T-cell (primary cell): ENCODE measurements around the gene GINS2. TPM values are rescaled to one million over a fixed set of nuclear protein-coding genes. Genes with fewer than 3 reads are reported as not detected.

Experiments
- ATAC-seq, 4 experiments: fragments of 200-7000 bp in 3 of 4; fragments of 150-1000 bp in 1 of 4; cut with Tn5 transposase; replicated peaks in 1 of 4; 1 replicate in 3 of 4; 2 replicates in 1 of 4; pipeline ENCODE4 v1.10.0; 2021; ENCODE audit warnings: moderate library complexity in 3 of 4, mild to moderate bottlenecking in 2 of 4, moderate number of reproducible peaks in 1 of 4
- CTCF ChIA-PET, 2 donors: fragments of 300-600 bp; sonication (Branson Sonifier 250); formaldehyde crosslinking; loops; one replicate each; lab custom pipeline; 2022; ENCODE audit warnings: antibody characterized with exemption in 2 of 2; lab: Charles Lee
- POLR2A ChIA-PET, 2 donors: fragments of 300-600 bp; sonication (Branson Sonifier 250); formaldehyde crosslinking; loops; one replicate each; lab custom pipeline; 2022; ENCODE audit warnings: antibody characterized with exemption in 2 of 2; lab: Charles Lee
- DNase-seq, 35 experiments: peaks; one replicate each; pipeline versions ENCODE4 v3.0.0 to v3.0.0-alpha.2; 2013 to 2023
- H3K27ac ChIP-seq: one replicate; pipeline ENCODE4 v1.5.1; 2013; ENCODE audit warnings: low read length
- H3K27me3 ChIP-seq, 2 experiments: replicated peaks in 1 of 2; 1 replicate in 1 of 2; 2 replicates in 1 of 2; pipeline versions ENCODE4 v1.6.1 to v1.7.0; 2013; ENCODE audit warnings: low read length in 1 of 2, mixed read lengths in 1 of 2; ENCODE audit not compliant: control insufficient read depth in 2 of 2, insufficient read depth in 2 of 2; ENCODE audit errors: extremely low read depth in 1 of 2
- H3K36me3 ChIP-seq, 2 donors: 1 replicate in 1 of 2; 2 replicates in 1 of 2; pipeline versions ENCODE4 v1.6.1 to v1.7.0; 2013; ENCODE audit warnings: low read length in 1 of 2; ENCODE audit not compliant: control insufficient read depth in 2 of 2, insufficient read depth in 1 of 2; ENCODE audit errors: extremely low read depth in 1 of 2
- H3K4me1 ChIP-seq, 2 experiments: 1 replicate in 1 of 2; 2 replicates in 1 of 2; pipeline versions ENCODE4 v1.6.1 to v1.7.0; 2013; ENCODE audit warnings: low read length in 2 of 2, mixed read lengths in 1 of 2; ENCODE audit not compliant: insufficient read depth in 2 of 2, control insufficient read depth in 1 of 2; ENCODE audit errors: extremely low read depth in 1 of 2
- H3K4me3 ChIP-seq, 2 donors: 1 replicate in 1 of 2; 2 replicates in 1 of 2; pipeline versions ENCODE4 v1.5.1 to v1.7.0; 2013; ENCODE audit warnings: mild to moderate bottlenecking in 2 of 2, low read length in 1 of 2, moderate library complexity in 1 of 2; ENCODE audit not compliant: control insufficient read depth in 1 of 2; ENCODE audit errors: extremely low read depth in 1 of 2
- H3K9me3 ChIP-seq: 2 replicates; pipeline ENCODE4 v1.7.0; 2013
- H3K27ac Mint-ChIP-seq, 2 donors: one replicate each; pipeline ENCODE4 v1.8.0; 2020 to 2021; ENCODE audit warnings: mild to moderate bottlenecking in 2 of 2, mixed read lengths in 2 of 2
- H3K27me3 Mint-ChIP-seq, 2 donors: one replicate each; pipeline ENCODE4 v1.8.0; 2021 to 2022; ENCODE audit warnings: mixed read lengths in 2 of 2
- H3K36me3 Mint-ChIP-seq: one replicate; pipeline ENCODE4 v1.8.0; 2021; ENCODE audit warnings: mixed read lengths
- H3K4me1 Mint-ChIP-seq, 3 donors: one replicate each; pipeline ENCODE4 v1.8.0; 2020 to 2022; ENCODE audit warnings: mixed read lengths in 3 of 3, mild to moderate bottlenecking in 1 of 3
- H3K4me3 Mint-ChIP-seq, 3 donors: one replicate each; pipeline ENCODE4 v1.8.0; 2020 to 2022; ENCODE audit warnings: mild to moderate bottlenecking in 3 of 3, mixed read lengths in 3 of 3, moderate library complexity in 3 of 3
- H3K9me3 Mint-ChIP-seq, 3 donors: one replicate each; pipeline ENCODE4 v1.8.0; 2020 to 2022; ENCODE audit warnings: mixed read lengths in 3 of 3
- WGBS: methylation state at CpG from one replicate; pipeline ENCODE4 v1.1.5; 2013; ENCODE audit warnings: missing lambda C conversion rate; ENCODE audit not compliant: insufficient coverage; 5-methylcytosine and 5-hydroxymethylcytosine counted together
- total RNA-seq, 35 experiments: library from RNA in 6 of 35; stranded (reverse) in 6 of 35; fragments of 120-200 nt in 1 of 35; gene quantifications; one replicate each; pipeline versions ENCODE4 v1.2.1 to v1.2.4 and lab custom pipeline; 2013 to 2026

Gene GINS2
- total RNA-seq, 5 donors from 2014 or later (not counting 1 experiment from before 2014, with no cell fraction given) = 1.1 to 3.7 (median 1.6) TPM

GRCh38 chr16:85675251-85675874 is 13.4 kb downstream of the GINS2 start:
- H3K4me3 ChIP-seq = no peak overlapping the region

GRCh38 chr16:85674828-85675227 is 13.9 kb downstream of the GINS2 start:
- ChIA-PET POLR2A (no interaction called here), CTCF (no interaction called here)
- WGBS = 72% methylated on average over 6 of the region's 6 CpGs
- Histone ChIP-seq H3K36me3 (peaks cover 13 to 48% of the 10 kb centered on the region in 2 donors), H3K27ac (no peak overlapping the region), H3K27me3 (no peaks in the 10 kb centered on the region), H3K4me3 (no peak overlapping the region), H3K9me3 (no peaks in the 10 kb centered on the region), H3K4me1 (peaks cover 0 to 2% of the 10 kb centered on the region in 2 experiments)
- ATAC-seq (no peak), DNase-seq (no peak)
- no peaks in the 10 kb centered on the region for H3K27me3 Mint-ChIP-seq
- H3K4me1 Mint-ChIP-seq = peaks cover 0 to 2% (median 0%) of the 10 kb centered on the region in 3 donors
- no peaks in the 10 kb centered on the region for H3K9me3 Mint-ChIP-seq
- H3K4me3 Mint-ChIP-seq = no peak overlapping the region
- peaks cover 28% of the 10 kb centered on the region for H3K36me3 Mint-ChIP-seq
- peak overlapping the region in 1 of 2 donors; percentile 64 for H3K27ac Mint-ChIP-seq

More at GRCh38 chr16:85675251-85675874, 13.4 kb downstream of the GINS2 start:
- Mint-ChIP-seq H3K4me3 (no peak overlapping the region), H3K9me3 (no peaks in the 10 kb centered on the region), H3K36me3 (peaks cover 27% of the 10 kb centered on the region), H3K4me1 (peaks cover 0 to 5% (median 2%) of the 10 kb centered on the region in 3 donors), H3K27ac (peak overlapping the region in 1 of 2 donors; percentile 30), H3K27me3 (no peaks in the 10 kb centered on the region)
- DNase-seq = no peak
- no peak overlapping the region for H3K27ac ChIP-seq
- CTCF ChIA-PET = no interaction called here
- peaks cover 0 to 5% of the 10 kb centered on the region in 2 experiments for H3K4me1 ChIP-seq
- POLR2A ChIA-PET = no interaction called here
- WGBS = 72% methylated on average over 3 of the region's 4 CpGs
- ATAC-seq = no peak
- H3K9me3 ChIP-seq = no peaks in the 10 kb centered on the region
- H3K27me3 ChIP-seq = no peaks in the 10 kb centered on the region
- peaks cover 13 to 43% of the 10 kb centered on the region in 2 donors for H3K36me3 ChIP-seq

GRCh38 chr16:85674418-85674755 is 14.4 kb downstream of the GINS2 start:
- no peak for DNase-seq
- Mint-ChIP-seq H3K9me3 (no peaks in the 10 kb centered on the region), H3K27me3 (no peaks in the 10 kb centered on the region), H3K36me3 (peaks cover 32% of the 10 kb centered on the region), H3K27ac (no peak overlapping the region), H3K4me1 (no peaks in the 10 kb centered on the region), H3K4me3 (no peak overlapping the region)
- POLR2A ChIA-PET = no interaction called here
- Histone ChIP-seq H3K4me1 (no peaks in the 10 kb centered on the region), H3K4me3 (no peak overlapping the region), H3K9me3 (no peaks in the 10 kb centered on the region), H3K27me3 (no peaks in the 10 kb centered on the region), H3K36me3 (peaks cover 13 to 53% of the 10 kb centered on the region in 2 donors), H3K27ac (no peak overlapping the region)
- 100% methylated on average over 1 of the region's 4 CpGs for WGBS
- ATAC-seq = no peak
- CTCF ChIA-PET = no interaction called here

DNA sequence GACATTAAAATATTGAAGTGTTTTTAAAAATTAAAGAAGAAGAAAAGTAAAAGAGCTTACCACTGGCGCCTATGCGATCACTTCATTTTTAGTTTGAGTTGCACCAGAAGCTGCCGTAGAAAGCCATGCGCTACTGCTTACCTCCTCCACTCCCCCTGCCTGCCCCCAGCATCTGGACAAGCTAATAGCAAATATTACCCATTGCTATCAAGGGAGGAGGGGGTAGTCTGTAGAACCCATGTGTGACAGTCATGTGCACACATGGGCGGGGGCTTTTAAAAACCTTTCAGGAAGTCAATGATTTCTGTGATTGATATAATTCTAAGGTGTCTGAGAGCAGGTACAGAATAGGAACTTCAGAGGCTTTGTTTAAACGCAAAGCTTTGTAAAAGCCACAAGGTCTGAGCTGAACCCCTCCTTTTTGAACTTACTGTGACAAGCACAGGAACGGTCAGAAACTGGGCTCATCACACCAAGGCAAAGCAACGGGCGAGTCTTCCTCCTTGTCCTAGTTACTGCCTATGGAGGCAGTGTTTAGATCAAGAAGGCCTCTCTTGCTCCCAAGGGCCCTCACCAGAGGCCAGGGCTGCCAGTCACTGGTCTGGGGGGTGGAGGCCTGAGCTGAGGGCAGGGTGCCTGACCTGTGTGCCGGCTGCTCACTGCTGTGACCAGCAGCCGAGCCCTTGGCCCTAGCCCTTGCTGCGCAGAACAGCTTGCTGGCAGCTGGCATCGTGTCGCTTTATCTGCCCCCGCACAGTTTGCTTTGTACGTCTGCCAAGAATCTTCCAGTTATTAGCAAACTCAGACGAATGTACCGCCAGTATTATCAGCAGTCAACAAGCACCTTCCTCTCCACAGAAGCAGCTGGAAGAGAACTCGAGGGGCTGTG is 15.0 kb downstream of the GINS2 start:
- H3K36me3 ChIP-seq = peaks cover 17 to 59% of the 10 kb centered on the region in 2 donors
- Mint-ChIP-seq H3K4me1 (no peaks in the 10 kb centered on the region), H3K36me3 (peaks cover 34% of the 10 kb centered on the region)

DNA sequence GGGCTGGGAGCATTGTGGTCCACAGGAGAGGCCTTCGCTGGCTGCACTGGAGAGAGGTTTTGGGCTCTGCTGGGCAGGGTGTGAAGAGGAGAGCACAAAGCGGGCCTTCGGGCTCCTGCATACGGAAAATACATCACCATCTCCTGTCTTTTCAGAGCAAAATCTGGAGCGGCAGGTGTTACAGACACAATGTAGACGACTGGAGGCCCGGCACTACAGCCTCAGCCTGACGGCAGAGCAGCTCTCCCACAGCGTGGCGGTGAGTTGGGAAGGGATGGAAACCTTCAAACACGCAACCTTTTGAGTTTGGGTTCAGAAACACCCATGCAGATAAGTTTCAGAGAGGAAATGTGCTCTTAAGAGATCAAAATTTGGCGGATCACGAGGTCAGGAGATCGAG is 17.9 kb downstream of the GINS2 start:
- H3K4me1 Mint-ChIP-seq = no peaks in the 10 kb centered on the region
- Histone ChIP-seq H3K27ac (no peak overlapping the region), H3K27me3 (no peaks in the 10 kb centered on the region), H3K9me3 (no peaks in the 10 kb centered on the region), H3K4me1 (no peaks in the 10 kb centered on the region), H3K36me3 (peaks cover 29 to 84% of the 10 kb centered on the region in 2 donors), H3K4me3 (no peak overlapping the region)
- H3K27ac Mint-ChIP-seq = no peak overlapping the region
- H3K9me3 Mint-ChIP-seq = no peaks in the 10 kb centered on the region
- no peaks in the 10 kb centered on the region for H3K27me3 Mint-ChIP-seq
- CTCF ChIA-PET = no interaction called here
- ATAC-seq = no peak
- no peak for DNase-seq
- POLR2A ChIA-PET = no interaction called here
- 95% methylated on average over 3 of the region's 14 CpGs for WGBS
- H3K4me3 Mint-ChIP-seq = no peak overlapping the region
- H3K36me3 Mint-ChIP-seq = peaks cover 49% of the 10 kb centered on the region

More for the DNA sequence above, 15.0 kb downstream of the GINS2 start:
- no peak for DNase-seq
- Histone ChIP-seq H3K9me3 (no peaks in the 10 kb centered on the region), H3K4me1 (no peaks in the 10 kb centered on the region), H3K27ac (no peak overlapping the region), H3K4me3 (no peak overlapping the region), H3K27me3 (no peaks in the 10 kb centered on the region)
- ATAC-seq = no peak
- H3K9me3 Mint-ChIP-seq = no peaks in the 10 kb centered on the region
- POLR2A ChIA-PET = no interaction called here
- CTCF ChIA-PET = interaction anchor here (0.7 to 1.4 kb wide), 4 partner anchors 42 to 499 kb away, joined by 3 read pairs; no protein-coding TSS in a partner anchor
- no peak overlapping the region for H3K27ac Mint-ChIP-seq
- H3K4me3 Mint-ChIP-seq = no peak overlapping the region
- 84% methylated on average over 11 of the region's 19 CpGs for WGBS
- no peaks in the 10 kb centered on the region for H3K27me3 Mint-ChIP-seq

- ATAC-seq (no peak), DNase-seq (no peak)
- 98% methylated on average over 9 of the region's 10 CpGs for WGBS
- Histone ChIP-seq H3K4me1 (no peaks in the 10 kb centered on the region), H3K9me3 (no peaks in the 10 kb centered on the region), H3K27me3 (no peaks in the 10 kb centered on the region), H3K36me3 (peaks cover 34 to 90% of the 10 kb centered on the region in 2 donors), H3K4me3 (no peak overlapping the region), H3K27ac (no peak overlapping the region)
- no peaks in the 10 kb centered on the region for H3K4me1 Mint-ChIP-seq
- H3K4me3 Mint-ChIP-seq = no peak overlapping the region
- H3K9me3 Mint-ChIP-seq = no peaks in the 10 kb centered on the region
- ChIA-PET CTCF (no interaction called here), POLR2A (no interaction called here)
- H3K27me3 Mint-ChIP-seq = no peaks in the 10 kb centered on the region
- peaks cover 53% of the 10 kb centered on the region for H3K36me3 Mint-ChIP-seq
- no peak overlapping the region for H3K27ac Mint-ChIP-seq
These were observed 19.9 kb downstream of the GINS2 start for GRCh38 chr16:85668676-85669424.
